Panc1 (cell line): Measurements from ENCODE around the gene NKAIN2. TPM values are rescaled to one million over a fixed set of nuclear protein-coding genes. Genes with fewer than 3 reads are reported as not detected.

ENCODE experiments used
- ATAC-seq: fragments of 200-7000 bp; cut with Tn5 transposase; 2 replicates; pipeline ENCODE4 v1.9.1; 2020; ENCODE audit warnings: mild to moderate bottlenecking, moderate library complexity
- BruUV-seq: library from RNA; stranded (reverse); fragments of 400-500 nt; replicated peaks from 2 replicates; lab custom pipeline; 2021; lab: Mats Ljungman, UMichigan
- CTCF ChIA-PET: fragments of 300-600 bp; sonication (Branson Sonifier 250); formaldehyde crosslinking; loops from one replicate; lab custom pipeline; 2022; ENCODE audit warnings: antibody characterized with exemption; lab: Charles Lee
- POLR2A ChIA-PET: fragments of 300-600 bp; sonication (Branson Sonifier 250); formaldehyde crosslinking; loops from one replicate; lab custom pipeline; 2022; ENCODE audit warnings: antibody characterized with exemption; lab: Charles Lee
- DNase-seq: peaks from one replicate; pipeline ENCODE4 v3.0.0-alpha.2; 2010; ENCODE audit warnings: low read depth, low spot score
- H3K27ac ChIP-seq: 2 replicates; pipeline ENCODE4 v1.5.1; 2011; ENCODE audit warnings: mild to moderate bottlenecking, low read length, inconsistent platforms
- H3K27me3 ChIP-seq: fragments of 200-500 bp; sonication (Bioruptor generic); 2 replicates; pipeline ENCODE4 v1.6.0; 2014; ENCODE audit warnings: low read length, inconsistent platforms; ENCODE audit not compliant: control insufficient read depth, insufficient read depth
- H3K36me3 ChIP-seq: fragments of 200-500 bp; sonication (Bioruptor generic); 2 replicates; pipeline ENCODE4 v1.5.1; 2014; ENCODE audit warnings: inconsistent platforms, mild to moderate bottlenecking, low read length, moderate library complexity; ENCODE audit not compliant: control insufficient read depth, insufficient read depth
- H3K4me1 ChIP-seq: 2 replicates; pipeline ENCODE4 v1.5.1; 2011; ENCODE audit warnings: inconsistent platforms, mild to moderate bottlenecking, low read length, moderate library complexity; ENCODE audit not compliant: control insufficient read depth, insufficient read depth
- H3K4me3 ChIP-seq, 2 experiments: 2 replicates each; pipeline ENCODE4 v1.5.1; 2011 to 2012; ENCODE audit warnings: low read depth in 2 of 2, low read length in 2 of 2, mild to moderate bottlenecking in 2 of 2, inconsistent platforms in 1 of 2, moderate library complexity in 1 of 2
- H3K9me3 ChIP-seq: fragments of 200-500 bp; sonication (Bioruptor generic); 2 replicates; pipeline ENCODE4 v1.5.1; 2014; ENCODE audit warnings: low read depth, mild to moderate bottlenecking, inconsistent platforms, low read length, moderate library complexity; ENCODE audit not compliant: control insufficient read depth, insufficient read depth
- CTCF ChIP-seq: fragments of 450-650 bp; IDR thresholded peaks from 2 replicates; pipeline ENCODE4 v1.5.1; 2017; ENCODE audit warnings: mild to moderate bottlenecking
- POLR2AphosphoS5 ChIP-seq: IDR thresholded peaks from 2 replicates; pipeline ENCODE4 v1.6.1; 2012; ENCODE audit warnings: mild to moderate bottlenecking, low read depth, low read length, moderate library complexity
- REST ChIP-seq, 2 experiments: IDR thresholded peaks; 2 replicates each; pipeline ENCODE4 v1.6.1; 2011 to 2012; ENCODE audit warnings: low read depth in 2 of 2, control low read depth in 1 of 2, low read length in 1 of 2, mild to moderate bottlenecking in 1 of 2, moderate library complexity in 1 of 2; ENCODE audit not compliant: insufficient read depth in 1 of 2
- SIN3A ChIP-seq: IDR thresholded peaks from 2 replicates; pipeline ENCODE4 v1.6.1; 2012; ENCODE audit warnings: low read depth, mild to moderate bottlenecking, low read length, moderate library complexity, borderline replicate concordance; ENCODE audit not compliant: insufficient read depth
- TCF7L2 ChIP-seq: IDR thresholded peaks from 2 replicates; pipeline ENCODE4 v1.6.1; 2011; ENCODE audit warnings: mild to moderate bottlenecking, low read depth, low read length, inconsistent platforms
- in situ Hi-C: cut with HindIII; loops from 2 replicates; pipeline ENCODE4 v1.10.0; 2016; ENCODE audit warnings: low sequenced_read_pairs, low pct_unique_long_range_greater_than_20kb
- intact Hi-C: fragments of 100-400 bp; cut with micrococcal nuclease; formaldehyde crosslinking; loops from one replicate; pipeline ENCODE4 v1.10.0; 2022; ENCODE audit not compliant: unreplicated experiment
- total RNA-seq: library from RNA; stranded (reverse); gene quantifications from one replicate; pipeline ENCODE4 v1.2.1, GENCODE V29; 2021; ENCODE audit not compliant: unreplicated experiment

NKAIN2 gene
- total RNA-seq, 1 experiment from 2014 or later: 2.6 TPM

- no TSS peak for BruUV-seq
- intact Hi-C loops (no loop called here), in situ Hi-C loops (no loop called here)
- CTCF ChIA-PET: no interaction called here
- no peak for TF ChIP-seq POLR2AphosphoS5
- no peak for TF ChIP-seq SIN3A
- no peak overlapping the region; the same call in 1 of the 2 replicates for H3K27ac ChIP-seq
- ATAC-seq (no peak), DNase-seq (no peak)
- peaks cover 2% of the 10 kb centered on the region; the same call in 1 of the 2 replicates for H3K4me1 ChIP-seq
- POLR2A ChIA-PET: no interaction called here
- no peak overlapping the region for H3K4me3 ChIP-seq
- H3K9me3 ChIP-seq: no peaks in the 10 kb centered on the region
- H3K27me3 ChIP-seq: no peaks in the 10 kb centered on the region
- no peaks in the 10 kb centered on the region for H3K36me3 ChIP-seq
These were observed 949.3 kb downstream of the NKAIN2 start for GRCh38 chr6:124753001-124753400.

GRCh38 chr6:124753562-124754105 is 950.0 kb downstream of the NKAIN2 start:
- TF ChIP-seq TCF7L2: peak; percentile 73
- no peak for TF ChIP-seq REST (IDR thresholded peaks at IDR 0.05; ENCODE audit: insufficient read depth in 1 of 2, low read depth in 2 of 2, low read length in 1 of 2)
- TF ChIP-seq SIN3A: no peak
- no peak for TF ChIP-seq POLR2AphosphoS5
- TF ChIP-seq CTCF: no peak
- no peak for ATAC-seq
- no peaks in the 10 kb centered on the region for H3K27me3 ChIP-seq
- no peaks in the 10 kb centered on the region for H3K36me3 ChIP-seq
- H3K4me1 ChIP-seq: peaks cover 2% of the 10 kb centered on the region; the same call in 1 of the 2 replicates
- ChIA-PET CTCF (no interaction called here), POLR2A (no interaction called here)
- no peak overlapping the region for H3K4me3 ChIP-seq
- BruUV-seq: no TSS peak
- no peaks in the 10 kb centered on the region for H3K9me3 ChIP-seq
- DNase-seq: no peak
- H3K27ac ChIP-seq: no peak overlapping the region
- in situ Hi-C loops (no loop called here), intact Hi-C loops (no loop called here)

GRCh38 chr6:124755321-124755720 is 951.7 kb downstream of the NKAIN2 start:
- peaks cover 2% of the 10 kb centered on the region; the same call in 1 of the 2 replicates for H3K4me1 ChIP-seq
- H3K27me3 ChIP-seq: no peaks in the 10 kb centered on the region
- H3K36me3 ChIP-seq: no peaks in the 10 kb centered on the region
- no peak overlapping the region for H3K27ac ChIP-seq
- no TSS peak for BruUV-seq
- no peak for ATAC-seq
- no peak for DNase-seq
- ChIA-PET POLR2A (no interaction called here), CTCF (no interaction called here)
- in situ Hi-C loops (no loop called here), intact Hi-C loops (no loop called here)
- H3K9me3 ChIP-seq: no peaks in the 10 kb centered on the region
- no peak for TF ChIP-seq SIN3A
- no peak for TF ChIP-seq REST (IDR thresholded peaks at IDR 0.05; ENCODE audit: insufficient read depth in 1 of 2, low read depth in 2 of 2, low read length in 1 of 2)
- no peak for TF ChIP-seq POLR2AphosphoS5
- no peak for TF ChIP-seq TCF7L2
- TF ChIP-seq CTCF: no peak
- H3K4me3 ChIP-seq: no peak overlapping the region
